GM12892 (cell line): ENCODE data around the gene COL20A1.

Source experiments
- DNase-seq: peaks from one replicate; pipeline ENCODE4 v3.0.0; 2011; ENCODE audit not compliant: insufficient read length
- FAIRE-seq: peaks from 2 replicates; lab custom pipeline; 2011; peaks lifted over from hg19 to GRCh38; lab: Jason Lieb, UNC
- POLR2A ChIP-seq: IDR thresholded peaks from 2 replicates; pipeline ENCODE4 v1.6.1; 2011; ENCODE audit warnings: low read depth, low read length, control low read depth
- POLR2AphosphoS5 ChIP-seq: IDR thresholded peaks from 2 replicates; pipeline ENCODE4 v1.6.1; 2011; ENCODE audit warnings: low read depth, low read length, control low read depth
- TAF1 ChIP-seq: IDR thresholded peaks from 2 replicates; pipeline ENCODE4 v1.6.1; 2011; ENCODE audit warnings: low read depth, mild to moderate bottlenecking, control low read depth, low read length, borderline replicate concordance

The COL20A1 gene

GRCh38 chr20:63357921-63358905 lies 65.2 kb downstream of the COL20A1 start:
- FAIRE-seq (no peak), DNase-seq (no peak)
- no peak for TF ChIP-seq POLR2AphosphoS5
- TF ChIP-seq POLR2A = no peak
- TF ChIP-seq TAF1 = no peak

GRCh38 chr20:63359164-63359934 lies 66.4 kb downstream of the COL20A1 start:
- FAIRE-seq = no peak
- no peak for DNase-seq
- TF ChIP-seq POLR2A (no peak), POLR2AphosphoS5 (no peak), TAF1 (no peak)

DNA sequence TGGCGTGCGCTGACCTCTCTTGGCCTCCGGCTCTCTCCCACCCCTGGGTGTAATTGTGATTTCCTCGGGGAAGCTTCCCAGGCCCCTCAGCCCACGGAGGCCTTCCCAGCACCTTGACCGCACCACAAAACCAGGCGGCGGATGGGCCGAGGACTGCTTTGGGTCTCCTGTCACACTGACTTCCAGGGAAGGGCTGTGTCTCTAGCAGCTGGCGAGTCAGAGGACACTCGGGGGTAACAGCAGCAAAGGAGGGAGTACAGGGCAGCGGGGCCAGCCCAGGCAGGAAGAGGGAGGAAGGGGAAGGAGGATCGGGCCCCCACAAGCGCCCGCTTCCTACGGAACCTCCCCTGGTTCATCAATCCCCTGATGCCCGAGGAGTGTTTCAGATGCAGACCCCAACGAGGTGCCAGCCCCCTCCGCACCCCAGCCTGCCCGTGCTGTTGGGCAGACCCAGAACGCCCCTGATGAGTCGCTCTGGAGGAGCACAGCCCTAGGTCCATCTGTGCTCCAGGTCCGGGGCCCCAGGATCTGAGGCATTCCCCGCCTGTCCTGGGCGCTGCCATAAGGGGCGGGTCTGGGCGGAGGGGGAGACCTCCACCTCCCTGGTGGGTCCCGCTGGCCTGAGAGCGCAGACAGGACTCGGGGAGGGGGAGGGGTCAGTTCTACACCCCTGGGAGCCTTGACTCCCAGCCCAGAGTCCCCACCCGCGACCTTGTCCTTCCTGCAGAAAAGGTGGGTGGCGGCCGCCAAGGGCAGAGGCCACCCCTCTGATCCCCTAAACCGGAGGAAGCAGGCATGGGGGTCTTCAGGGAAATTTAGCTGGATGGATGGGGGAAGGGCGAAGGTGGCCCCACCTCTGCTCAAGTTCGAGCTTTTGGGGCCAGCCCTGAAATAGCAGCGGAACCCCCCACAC lies 67.2 kb downstream of the COL20A1 start:
- no peak for FAIRE-seq
- TF ChIP-seq POLR2A (no peak), TAF1 (no peak), POLR2AphosphoS5 (no peak)
- DNase-seq = no peak

GRCh38 chr20:63360850-63361518 lies 68.0 kb downstream of the COL20A1 start, which contains the start of gene CHRNA4:
TSS of gene CHRNA4 (minus strand) at chr20:63361349. CDS start at chr20:63361165, 184 bp downstream.
- DNase-seq = no peak
- no peak for FAIRE-seq
- no peak for TF ChIP-seq POLR2A
- TF ChIP-seq POLR2AphosphoS5 = no peak
- TF ChIP-seq TAF1 = no peak

DNA sequence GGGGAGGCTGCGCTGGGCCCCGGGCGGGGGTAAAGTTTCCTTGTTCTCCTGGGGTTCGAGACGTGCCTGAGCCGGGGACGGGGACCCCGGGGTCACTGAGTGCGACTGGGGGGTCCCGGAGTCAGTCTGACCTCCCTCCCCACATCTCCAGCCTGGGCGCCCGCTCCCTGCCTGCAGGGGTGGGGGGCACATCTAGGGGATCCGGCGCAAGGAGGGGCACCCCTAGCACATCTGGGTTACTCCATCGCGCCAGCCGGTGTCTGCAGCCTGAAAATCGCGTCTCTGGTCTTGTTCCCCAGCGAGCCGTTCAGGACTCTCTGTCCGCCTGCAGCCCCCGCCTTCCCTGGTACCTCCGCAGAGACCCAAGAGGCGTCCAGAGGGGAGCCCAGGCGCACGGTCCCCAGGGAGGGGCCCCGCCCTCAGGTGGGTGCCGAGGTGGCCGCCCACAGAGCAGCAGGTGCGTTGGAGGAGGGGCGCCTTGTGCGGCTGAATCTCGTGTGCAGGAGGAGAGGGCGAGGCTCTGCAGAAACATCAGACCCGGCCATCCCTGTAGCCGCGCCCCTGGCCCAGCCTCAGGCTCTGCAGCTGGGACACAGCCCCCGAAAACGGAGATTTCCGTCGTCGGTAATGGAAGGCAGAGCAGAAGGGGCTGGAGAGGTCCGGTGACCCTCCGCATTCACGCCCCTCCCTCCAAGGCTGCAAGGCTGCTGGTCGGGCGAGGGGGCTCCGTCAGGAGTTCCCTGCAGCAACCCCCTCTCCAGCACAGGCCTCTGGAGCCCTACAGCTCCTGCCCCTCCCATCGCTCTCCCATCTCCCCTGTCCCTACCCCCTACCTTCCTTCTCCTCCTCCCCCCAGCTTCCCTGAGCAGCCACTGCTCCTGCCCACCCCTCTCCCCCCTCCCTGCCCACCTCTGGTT lies 68.8 kb downstream of the COL20A1 start:
- no peak for DNase-seq
- TF ChIP-seq TAF1 = no peak
- no peak for TF ChIP-seq POLR2AphosphoS5
- no peak for TF ChIP-seq POLR2A
- no peak for FAIRE-seq

- DNase-seq (no peak), FAIRE-seq (no peak)
- TF ChIP-seq POLR2AphosphoS5 (no peak), POLR2A (no peak), TAF1 (no peak)
Observed at GRCh38 chr20:63362436-63363009, 69.5 kb downstream of the COL20A1 start.

GRCh38 chr20:63363013-63363957 lies 70.3 kb downstream of the COL20A1 start:
- TF ChIP-seq POLR2A (no peak), POLR2AphosphoS5 (no peak)
- FAIRE-seq (no peak), DNase-seq (no peak)

DNA sequence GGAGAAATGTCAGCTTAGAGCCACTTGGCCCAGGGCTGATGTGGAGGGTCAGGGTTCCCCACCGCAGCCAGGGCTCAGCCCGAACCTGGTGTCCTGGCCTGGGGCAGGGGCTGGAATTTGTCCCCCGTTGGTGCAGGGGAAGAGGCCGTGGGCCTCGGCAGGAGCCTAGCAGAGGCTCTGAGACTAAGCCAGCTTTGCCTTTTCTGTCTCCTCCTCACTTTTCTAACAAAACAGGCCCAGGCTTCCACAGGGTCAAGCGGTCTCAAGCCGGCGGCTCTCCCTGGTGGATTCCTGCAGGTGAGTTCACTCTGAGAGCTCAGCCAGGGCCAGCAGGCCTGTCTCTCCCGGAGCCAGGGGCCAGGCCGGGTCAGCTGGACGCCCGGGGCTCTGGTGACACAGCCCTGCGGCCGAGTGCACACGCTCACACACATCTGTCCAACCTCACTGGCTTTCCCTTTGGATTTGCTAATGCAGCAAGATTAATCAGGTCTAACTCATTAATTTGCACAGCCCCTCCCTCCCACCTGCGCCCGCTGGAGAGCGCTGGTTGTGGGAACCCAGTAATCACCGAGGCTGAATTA lies 71.1 kb downstream of the COL20A1 start:
- TF ChIP-seq TAF1 (no peak), POLR2A (no peak), POLR2AphosphoS5 (no peak)
- DNase-seq (no peak), FAIRE-seq (no peak)
